ENCODE measurements around the gene PDE4D.

DNA sequence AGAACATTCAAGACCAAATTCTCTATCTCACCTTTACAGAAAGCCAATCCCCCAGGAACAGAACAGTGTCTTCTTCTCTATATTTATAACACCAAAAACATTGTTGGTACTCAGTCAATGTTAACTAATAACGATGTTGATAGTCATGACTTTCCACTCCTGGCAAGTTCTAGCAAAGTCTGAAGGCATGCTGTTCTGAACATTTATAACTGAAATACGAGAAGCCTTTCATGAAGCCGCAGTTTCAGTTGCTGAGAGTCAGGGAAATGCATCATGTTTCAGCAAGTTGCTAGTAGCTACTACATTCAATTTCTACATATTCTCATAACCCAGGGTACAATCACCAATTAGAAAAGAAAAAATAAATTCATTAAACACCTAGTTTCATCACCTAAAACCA, 301.4 kb downstream of the PDE4D start:
- TF ChIP-seq, protein P1, sequence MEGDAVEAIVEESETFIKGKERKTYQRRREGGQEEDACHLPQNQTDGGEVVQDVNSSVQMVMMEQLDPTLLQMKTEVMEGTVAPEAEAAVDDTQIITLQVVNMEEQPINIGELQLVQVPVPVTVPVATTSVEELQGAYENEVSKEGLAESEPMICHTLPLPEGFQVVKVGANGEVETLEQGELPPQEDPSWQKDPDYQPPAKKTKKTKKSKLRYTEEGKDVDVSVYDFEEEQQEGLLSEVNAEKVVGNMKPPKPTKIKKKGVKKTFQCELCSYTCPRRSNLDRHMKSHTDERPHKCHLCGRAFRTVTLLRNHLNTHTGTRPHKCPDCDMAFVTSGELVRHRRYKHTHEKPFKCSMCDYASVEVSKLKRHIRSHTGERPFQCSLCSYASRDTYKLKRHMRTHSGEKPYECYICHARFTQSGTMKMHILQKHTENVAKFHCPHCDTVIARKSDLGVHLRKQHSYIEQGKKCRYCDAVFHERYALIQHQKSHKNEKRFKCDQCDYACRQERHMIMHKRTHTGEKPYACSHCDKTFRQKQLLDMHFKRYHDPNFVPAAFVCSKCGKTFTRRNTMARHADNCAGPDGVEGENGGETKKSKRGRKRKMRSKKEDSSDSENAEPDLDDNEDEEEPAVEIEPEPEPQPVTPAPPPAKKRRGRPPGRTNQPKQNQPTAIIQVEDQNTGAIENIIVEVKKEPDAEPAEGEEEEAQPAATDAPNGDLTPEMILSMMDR (IDR thresholded peaks at IDR 0.05): no peak
- TF ChIP-seq, protein P2, sequence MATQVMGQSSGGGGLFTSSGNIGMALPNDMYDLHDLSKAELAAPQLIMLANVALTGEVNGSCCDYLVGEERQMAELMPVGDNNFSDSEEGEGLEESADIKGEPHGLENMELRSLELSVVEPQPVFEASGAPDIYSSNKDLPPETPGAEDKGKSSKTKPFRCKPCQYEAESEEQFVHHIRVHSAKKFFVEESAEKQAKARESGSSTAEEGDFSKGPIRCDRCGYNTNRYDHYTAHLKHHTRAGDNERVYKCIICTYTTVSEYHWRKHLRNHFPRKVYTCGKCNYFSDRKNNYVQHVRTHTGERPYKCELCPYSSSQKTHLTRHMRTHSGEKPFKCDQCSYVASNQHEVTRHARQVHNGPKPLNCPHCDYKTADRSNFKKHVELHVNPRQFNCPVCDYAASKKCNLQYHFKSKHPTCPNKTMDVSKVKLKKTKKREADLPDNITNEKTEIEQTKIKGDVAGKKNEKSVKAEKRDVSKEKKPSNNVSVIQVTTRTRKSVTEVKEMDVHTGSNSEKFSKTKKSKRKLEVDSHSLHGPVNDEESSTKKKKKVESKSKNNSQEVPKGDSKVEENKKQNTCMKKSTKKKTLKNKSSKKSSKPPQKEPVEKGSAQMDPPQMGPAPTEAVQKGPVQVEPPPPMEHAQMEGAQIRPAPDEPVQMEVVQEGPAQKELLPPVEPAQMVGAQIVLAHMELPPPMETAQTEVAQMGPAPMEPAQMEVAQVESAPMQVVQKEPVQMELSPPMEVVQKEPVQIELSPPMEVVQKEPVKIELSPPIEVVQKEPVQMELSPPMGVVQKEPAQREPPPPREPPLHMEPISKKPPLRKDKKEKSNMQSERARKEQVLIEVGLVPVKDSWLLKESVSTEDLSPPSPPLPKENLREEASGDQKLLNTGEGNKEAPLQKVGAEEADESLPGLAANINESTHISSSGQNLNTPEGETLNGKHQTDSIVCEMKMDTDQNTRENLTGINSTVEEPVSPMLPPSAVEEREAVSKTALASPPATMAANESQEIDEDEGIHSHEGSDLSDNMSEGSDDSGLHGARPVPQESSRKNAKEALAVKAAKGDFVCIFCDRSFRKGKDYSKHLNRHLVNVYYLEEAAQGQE (IDR thresholded peaks at IDR 0.05; ENCODE audit: insufficient read depth in 1 of 2, low read depth in 2 of 2, low read length in 1 of 2): no peak
- TF ChIP-seq POLR2AphosphoS5 (IDR thresholded peaks at IDR 0.05; ENCODE audit: low read depth, low read length): no peak
